HCEC 1CT (cell line): ENCODE measurements around the gene EMP2.

Experiments used
- DNase-seq: peaks from one replicate; pipeline ENCODE4 v3.0.0-alpha.2; 2017

EMP2 gene

DNA sequence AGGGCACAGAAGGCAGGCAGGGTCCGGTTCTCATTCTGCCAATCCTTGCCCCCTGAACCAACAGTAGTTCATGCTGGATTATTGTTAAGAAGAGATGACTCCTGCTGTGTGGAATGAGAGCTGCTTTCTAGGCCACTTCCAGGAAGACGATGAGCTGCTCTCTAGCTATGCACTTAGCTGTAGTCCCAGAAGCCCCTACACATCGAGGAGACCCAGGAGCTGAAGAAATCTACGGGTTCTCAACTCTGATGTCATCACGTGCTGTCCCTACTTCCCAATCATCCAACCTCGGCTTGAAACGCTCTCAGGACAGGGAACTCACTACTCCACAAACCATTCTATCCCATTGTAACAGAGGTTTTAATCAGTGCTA is 29.0 kb upstream of the EMP2 start:
- peak; percentile 85 for DNase-seq

DNA sequence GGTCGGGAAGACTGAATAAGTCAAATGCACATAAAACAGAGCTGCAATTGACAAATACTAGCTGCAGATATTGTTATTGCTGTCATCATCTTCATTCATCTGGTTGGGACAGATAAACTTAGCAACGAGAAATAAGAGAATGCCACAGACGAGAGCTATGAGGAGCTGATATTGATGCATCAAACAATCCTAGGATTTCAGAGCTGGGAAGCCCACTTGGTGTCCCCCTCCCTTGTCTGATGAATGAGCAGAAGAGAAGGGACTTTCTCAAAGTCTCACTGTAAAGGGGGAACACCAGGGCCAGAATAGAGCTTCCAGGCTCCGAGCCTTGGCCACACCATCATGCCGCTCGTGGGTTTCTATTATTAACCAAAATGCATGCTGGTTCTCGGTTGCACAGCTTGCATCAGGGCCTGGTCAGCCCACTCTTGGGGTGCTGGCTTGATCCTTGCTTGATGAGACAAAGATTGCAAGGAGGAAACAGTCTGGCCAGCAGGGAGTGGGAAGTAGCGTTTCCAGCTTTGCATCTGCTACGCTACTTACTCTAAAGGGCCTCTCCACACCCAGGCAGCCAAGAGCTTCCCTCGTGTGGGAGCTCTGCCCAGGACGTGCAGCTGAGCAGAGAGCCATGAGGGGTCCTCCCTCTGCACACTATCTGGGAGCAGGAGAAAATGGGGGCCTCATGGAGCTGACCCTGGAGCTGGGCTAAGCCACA is 28.4 kb upstream of the EMP2 start:
- peak; percentile 28 for DNase-seq

DNA sequence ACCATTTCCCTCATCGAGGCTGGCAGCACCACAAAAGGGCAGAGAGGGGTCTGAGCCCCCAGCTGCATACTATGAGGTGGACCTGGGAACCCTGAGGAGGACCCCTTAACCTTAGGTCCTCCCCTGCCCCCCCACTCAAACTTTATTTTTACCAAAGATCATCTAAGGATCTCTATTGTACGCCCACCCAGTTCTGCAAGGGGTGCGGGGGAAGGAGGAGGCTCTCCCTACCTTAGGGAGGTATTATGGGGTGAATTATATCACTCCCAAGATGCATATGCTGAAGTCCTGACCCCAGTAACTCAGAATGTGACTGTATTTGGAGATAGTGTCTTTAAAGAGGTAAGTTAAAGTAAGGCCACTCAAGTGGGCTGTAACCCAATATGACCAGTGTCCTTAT is 26.8 kb upstream of the EMP2 start:
- DNase-seq = no peak

DNA sequence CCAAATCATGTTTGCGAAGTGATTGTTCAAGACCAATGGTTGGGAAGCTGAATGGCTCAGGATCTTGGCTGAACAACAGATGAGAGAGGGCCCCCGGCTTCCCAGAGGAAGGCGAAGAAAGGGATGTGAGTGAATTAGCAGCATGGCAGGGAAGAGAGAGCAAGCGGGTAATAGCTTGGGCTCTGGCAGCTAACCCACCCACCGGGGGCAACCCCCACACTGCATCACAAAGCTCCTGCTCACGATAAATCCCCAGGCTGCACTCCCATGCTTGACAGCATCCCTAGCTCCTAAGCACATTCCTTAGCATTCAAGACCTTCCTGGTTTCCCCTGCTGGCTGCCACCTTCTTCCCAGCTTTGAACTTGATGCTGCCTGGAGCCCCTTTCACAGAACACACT is 26.2 kb upstream of the EMP2 start:
- DNase-seq = no peak

DNA sequence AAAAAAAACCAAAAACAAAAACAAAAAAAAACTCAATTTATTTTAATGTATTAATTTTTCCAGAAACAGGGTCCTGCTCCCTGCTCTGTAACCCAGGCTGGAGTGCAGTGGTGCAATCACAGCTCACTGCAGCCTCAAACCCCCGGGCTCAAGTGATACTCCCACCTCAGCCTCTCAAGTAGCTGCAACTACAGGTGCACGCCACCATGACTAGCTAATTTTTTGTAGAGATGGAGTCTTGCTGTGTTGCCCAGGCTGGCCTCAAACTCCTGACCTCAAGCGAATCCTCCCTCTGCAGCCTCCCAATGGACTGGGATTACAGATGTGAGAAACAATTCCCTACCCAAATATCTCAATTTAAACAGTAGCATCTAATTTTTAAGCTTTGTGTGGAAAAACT is 25.2 kb upstream of the EMP2 start:
- DNase-seq = no peak

DNA sequence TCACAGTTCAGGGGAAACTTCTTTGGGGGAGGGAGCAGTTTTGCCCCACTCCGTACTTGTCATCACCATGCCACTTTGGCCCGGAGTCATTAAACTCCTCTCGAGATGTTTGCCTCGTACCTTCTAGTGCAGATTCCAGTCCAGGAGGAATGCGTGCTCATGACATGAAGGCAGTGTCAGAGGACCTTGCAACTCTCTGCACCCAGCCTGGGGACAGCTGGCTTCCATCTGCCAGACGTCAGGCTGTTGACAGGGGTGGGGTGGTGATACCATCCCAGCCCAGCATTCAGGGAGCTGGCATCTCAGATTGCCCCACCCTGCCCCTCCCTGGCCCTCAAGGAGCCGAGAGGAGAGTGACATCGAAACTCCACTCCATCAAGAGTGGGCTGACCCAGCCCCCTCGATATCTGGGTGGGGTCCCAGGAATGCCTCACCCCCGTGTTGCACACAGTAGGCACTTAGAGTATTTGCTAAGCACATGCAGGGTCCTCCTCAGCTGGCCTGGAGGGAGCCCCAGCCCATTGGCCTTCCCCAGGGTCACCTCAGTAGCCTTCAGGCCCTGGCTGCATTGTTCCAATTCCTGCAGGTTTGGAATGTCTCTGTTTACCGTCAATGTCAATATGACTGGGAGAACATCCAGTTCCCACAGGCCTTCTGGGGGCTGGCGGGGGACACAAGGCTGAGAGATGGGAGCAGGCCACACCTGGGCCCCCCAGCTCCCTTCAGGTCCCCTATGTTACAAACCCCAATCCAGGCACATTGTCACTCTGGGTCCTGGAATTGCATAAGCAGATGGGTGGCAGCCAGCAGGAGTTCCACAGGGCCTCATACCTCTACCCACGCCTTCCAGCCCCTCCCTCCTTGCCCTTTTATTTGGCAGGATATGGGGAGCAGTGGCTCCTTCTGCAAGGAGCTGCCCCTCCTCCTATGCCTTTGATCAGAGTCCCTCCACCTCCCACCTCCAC is 21.3 kb upstream of the EMP2 start:
- DNase-seq = no peak

DNA sequence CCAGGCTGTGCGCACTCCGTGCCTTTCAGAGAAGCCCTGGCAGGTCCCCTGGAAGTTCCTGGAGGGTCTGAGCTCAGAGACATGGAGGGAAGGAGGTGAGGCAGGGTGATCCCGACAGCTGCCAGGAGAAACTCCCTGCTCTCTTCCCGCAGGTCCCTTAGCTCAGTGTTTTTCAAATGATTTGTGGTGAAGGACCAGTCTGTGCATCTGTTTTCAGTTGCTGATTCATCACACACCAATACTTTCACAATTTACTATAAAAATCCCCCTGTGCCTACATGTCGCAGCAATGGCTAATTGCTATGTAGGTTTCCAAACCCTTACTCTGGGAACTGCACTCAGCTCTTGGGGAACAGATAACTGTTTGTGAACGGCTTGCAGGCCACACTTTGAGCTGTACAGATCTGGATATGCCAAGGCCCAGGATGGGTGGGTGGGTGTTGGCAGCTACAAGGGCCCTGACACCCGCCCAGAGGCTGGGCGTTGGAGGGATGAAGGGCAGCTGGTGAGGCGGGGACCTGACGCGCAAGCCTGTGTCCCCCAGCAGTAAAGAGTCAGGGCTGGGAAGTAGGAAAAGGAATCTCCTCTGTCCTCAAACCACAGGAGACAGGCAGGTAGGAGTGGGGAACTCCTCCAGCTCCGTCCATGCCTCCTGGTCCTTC is 20.5 kb upstream of the EMP2 start:
- no peak for DNase-seq

DNA sequence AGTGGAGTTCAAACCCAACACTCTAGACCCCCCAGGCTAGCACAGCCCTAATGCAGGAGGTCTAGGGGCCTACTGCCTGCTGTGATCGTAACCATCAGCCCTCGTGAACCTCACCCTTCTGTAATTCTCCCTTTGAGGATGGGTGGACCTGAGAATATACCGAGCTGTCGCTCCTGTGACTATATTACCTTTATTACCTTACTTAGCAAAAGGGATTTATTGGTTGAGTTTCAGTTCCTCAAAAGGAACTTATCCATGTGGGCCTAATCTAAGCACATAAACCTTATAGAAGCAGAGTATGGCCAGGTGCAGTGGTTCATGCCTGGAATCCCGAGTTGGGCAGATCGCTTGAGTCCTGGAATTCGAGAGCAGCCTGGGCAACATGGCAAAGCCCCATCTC is 19.2 kb upstream of the EMP2 start:
- DNase-seq = no peak

DNA sequence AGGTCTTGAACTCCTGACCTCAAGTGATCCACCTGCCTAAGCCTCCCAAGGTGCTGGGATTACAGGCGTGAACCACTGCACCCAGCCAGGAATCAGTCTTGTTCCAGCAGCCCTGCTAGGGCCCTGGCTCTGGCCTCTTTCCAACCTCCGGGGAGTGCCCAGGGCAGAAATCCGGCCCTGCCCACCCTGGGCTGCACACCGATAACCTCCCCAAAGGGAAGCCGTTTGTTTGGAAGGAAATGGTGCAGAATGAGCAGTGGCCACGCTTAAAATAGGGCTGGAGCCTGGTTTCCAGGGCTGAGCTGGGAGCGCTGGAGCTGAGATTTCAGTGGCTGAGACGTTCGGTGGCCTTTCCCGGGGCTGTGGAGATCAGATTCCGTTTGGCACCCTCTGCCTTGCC is 17.8 kb upstream of the EMP2 start:
- no peak for DNase-seq

DNA sequence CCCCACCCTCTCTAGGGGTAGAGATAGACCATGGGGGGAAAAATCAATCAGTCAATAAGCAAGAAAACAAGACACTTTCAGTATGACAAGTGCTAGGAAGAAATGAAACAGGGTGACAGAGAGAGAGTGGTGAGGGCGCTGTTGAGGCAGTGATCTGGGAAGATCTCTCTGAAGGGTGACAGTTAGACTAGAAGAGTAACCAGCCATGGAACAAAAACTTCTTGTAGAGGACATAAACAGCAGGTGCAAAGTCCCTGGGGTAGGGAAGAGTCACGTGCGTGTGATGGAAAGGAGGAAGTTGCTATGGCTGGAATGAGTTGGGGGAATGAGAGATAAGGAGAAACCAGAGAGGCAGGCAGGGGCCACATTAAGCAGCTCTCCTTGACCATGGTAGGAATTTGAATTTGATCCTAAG is 16.8 kb upstream of the EMP2 start:
- no peak for DNase-seq

DNA sequence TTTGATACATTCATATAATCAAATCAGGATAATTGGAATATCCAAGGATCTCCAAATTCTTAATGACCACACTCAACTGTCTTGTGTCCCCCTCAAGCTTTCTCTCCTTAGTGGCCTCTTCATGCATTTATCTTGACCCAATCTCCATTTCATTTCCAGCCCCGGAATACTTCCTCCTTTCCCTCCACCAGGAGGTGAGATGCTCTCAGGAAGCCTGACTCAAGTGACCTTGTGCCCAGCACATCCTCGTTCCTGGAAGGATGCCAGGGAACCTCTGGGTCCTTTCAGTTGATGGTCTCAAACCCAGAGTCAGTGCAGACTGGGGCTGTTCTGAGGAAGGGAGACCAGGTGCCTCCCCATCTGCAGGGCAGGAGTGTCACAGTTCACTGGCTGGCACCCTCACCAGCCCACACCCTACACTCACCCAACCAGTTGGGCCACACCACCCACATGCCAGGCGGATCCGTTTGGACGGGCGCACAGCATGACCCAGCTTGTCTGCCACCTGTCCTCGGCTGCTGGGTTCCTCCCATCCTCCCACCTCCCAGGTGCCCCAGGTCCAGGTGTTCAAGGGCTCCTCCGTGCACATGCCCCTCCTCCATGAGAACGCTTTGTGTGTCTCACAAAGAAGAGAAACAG is 14.0 kb upstream of the EMP2 start:
- DNase-seq = no peak

DNA sequence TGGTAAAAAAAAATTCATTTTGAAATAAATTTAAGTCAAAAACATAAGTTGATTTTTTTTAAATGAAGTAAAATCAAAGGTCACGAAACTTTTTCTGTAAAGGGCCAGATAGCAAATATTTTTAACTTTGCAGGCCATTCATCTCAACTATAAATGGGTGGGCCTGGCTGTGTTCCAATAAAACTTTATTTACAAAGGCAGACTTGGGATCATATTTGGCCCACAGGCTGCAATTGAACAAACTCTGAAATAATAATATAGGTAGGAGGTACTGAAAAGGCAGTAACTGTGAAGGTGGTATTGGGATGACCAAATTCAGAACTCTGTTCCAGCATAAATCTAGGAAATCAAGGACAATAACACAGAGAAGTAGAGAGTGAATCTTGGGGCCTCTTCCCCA is 12.2 kb upstream of the EMP2 start:
- DNase-seq = no peak

DNA sequence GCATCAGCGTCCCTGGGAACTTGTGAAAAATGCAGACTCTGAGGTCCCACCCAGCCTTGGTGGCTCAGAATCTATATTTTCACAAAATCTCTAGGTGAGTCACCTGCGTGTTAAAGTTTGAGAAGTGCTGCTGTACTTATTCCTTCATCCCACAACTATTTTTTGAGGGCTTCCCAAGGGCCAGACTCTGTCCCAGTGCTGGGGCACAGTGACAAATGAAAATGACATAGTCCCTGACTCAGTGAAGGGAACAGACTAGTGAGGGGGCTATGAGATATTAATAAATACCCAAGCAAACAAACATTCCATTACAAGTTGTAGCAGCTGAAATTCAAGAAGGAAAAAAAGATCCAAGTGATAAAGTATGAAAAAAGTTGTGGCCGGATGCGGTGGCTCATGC is 9.9 kb upstream of the EMP2 start:
- DNase-seq = no peak

DNA sequence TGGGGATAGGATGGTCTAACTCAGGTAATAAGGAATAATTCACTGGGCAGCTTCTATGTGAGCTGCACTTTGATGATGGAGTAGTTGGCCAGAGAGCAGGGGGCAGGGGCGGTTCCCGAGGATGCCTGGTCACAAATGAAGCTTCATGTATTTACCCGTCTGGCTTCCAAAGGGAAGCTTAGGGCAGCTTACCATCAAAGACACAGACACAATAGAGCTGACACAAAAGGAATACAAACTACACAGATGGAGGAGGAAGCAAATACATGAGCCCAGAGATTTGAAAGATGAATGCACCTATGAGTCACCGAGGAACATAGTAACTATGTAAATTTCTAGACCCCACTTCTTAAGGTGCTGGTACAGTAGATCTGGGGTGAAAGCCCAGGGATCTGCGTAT is 8.7 kb upstream of the EMP2 start:
- DNase-seq = no peak

DNA sequence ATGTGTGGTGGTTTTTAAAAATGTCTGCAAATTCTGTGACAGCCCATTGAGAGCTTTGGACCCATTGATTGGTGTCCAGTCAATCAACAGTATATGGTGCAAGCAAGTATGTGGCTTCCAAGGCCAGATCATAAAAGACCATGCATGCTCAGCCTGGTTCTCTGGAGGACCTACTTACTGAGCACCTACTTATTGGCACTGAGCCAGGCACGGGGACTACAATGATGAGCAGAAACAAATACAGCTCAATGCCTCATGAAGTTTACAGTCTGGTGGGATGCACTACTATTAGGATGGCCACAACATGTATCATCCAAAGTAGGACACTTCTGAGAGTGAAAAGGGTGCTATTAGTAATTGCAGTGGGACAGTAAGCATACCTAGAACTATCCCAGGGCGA is 7.2 kb upstream of the EMP2 start:
- no peak for DNase-seq

DNA sequence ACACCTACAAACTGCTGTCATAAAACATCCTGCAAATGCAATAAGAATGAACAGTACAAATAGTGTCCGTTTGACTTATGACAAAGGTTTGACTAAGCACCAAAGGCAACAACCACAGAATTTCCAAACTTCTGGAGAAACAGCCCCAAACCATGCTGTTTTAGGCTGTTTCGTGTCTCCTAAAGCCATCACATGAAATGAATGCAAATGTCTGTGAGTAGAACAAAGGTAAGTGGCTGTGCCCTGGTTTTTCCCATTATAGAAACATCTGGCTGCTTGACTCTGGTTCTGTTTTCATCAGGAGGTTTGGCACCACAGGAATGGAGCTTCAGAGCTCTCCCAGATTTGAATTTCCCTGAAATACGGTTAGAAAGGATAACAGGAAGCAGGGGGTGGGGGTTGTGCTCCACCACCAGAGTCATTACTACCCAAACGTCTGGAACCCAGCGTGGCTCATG is 4.6 kb upstream of the EMP2 start:
- peak; percentile 59 for DNase-seq

DNA sequence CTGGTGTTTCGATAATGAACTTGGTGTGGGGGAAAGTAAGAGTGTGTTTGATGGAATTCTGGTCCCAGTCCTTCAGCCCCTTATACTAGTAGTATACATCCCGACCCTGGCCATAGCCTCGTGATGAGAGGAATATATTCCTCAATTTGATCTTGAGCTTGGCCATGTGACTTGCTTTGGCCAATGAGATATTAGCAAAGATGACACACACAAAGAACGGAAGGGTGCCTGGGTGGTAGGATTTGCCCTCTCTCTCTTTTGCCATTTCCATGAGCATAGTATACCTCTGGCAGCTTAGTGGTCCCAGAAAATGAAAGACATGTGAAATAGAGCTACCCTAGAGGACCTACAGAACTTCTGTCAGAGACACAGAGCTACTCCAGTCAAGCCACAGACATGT is 2.9 kb upstream of the EMP2 start:
- no peak for DNase-seq

DNA sequence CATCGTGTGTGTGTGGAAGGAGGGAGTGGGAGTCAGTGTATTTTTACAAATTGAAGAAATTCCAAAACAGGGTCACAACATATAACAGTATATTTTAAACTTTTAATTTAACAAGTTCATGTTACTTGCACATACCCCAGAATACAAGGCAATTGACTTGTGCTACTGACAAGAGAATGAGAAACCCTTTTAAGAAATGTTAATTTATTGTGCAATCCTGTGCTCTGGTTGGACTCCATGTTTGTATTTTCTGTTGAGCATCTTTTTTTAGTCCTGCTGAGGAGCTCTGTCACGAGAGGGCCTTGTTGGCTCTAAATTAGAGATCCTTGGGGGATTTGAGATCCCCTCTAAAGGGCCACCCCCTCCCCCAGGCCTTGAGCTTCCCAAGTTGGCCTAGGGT is 1.1 kb upstream of the EMP2 start:
- no peak for DNase-seq

DNA sequence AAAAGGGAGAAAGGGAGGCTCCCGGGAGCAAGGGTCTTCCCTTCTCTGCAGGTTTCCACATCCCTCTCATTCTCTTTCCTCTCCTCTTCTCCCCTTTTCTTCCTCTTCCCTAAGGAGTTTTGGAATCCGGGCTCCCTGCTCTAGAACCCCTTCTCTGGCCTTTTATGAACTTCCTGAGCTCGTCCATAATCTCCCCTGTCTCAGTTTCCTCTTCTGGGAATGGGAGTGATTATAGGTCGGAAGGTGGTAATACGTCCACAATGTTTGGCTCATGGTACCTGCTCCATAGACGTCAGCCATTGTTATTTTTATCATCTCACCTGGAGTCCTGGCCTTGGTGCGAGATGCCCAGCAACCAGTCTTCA is 467 bp upstream of the EMP2 start:
- no peak for DNase-seq

DNA sequence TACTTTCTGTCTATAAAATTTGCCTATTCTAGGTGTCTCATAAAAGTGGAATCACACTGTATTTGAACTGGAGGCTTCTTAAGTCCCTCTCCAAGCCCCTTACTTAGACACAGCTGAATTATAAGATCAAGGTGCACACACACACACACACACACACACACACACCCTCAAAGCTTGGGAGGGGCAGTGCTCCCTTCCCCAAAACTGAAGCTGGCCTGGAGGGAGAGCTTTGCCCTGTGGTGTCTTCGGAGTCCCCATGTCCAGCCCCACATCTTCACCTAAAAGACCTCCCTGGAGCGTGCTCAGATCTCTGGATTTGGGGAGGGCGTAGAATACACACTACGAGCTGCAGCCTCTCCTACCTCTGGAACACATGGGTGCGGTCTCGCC is 828 bp downstream of the EMP2 start:
- DNase-seq = no peak

DNA sequence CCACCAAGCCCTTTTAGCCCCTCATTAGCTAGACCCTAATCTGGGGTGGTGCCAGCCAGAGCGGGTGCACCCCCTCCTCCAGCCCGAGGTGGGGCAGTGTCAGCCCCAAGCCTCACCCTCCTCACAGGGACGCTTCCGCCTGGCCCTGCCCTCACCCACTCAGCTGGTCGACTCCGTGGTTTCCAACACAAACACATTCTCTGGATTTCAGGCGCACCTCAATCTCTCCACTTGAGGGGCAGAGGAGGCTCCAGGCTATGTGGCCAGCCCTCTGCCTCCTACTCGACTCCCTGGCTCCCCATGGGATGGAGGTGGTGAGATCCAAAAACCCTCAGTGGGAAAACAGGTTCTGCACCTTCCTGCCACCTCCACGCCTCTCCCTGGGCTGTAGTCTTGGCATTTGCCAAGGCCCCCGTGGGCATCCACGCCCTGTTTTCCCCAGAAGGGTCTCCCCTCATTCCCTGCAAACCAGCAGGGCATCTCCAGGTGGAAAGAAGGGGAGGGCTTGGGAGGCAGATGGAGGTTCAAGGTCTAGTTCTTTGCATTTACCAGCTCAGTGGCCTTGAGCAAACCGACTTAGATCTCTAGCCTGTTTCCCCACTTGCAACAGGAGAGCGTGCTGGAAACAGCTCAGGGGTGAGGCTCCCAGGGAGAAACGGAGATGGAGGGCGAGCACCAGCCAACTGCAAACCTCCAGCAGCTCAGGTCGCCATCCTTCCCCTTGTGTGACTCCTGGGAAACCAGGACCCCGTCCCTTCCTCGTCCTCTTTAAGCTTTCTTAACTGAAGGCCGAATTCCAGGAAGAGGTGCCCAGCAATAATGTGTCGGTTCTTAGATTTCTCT is 1.7 kb downstream of the EMP2 start:
- DNase-seq = no peak
